GM15510 (cell line): ENCODE data around the gene PLCH2.

ENCODE experiments used
- POLR2A ChIP-seq: IDR thresholded peaks from 3 replicates; pipeline ENCODE4 v1.6.1; 2011; ENCODE audit warnings: borderline replicate concordance; ENCODE audit not compliant: insufficient read length; ENCODE audit errors: extremely low read depth

Gene PLCH2

DNA sequence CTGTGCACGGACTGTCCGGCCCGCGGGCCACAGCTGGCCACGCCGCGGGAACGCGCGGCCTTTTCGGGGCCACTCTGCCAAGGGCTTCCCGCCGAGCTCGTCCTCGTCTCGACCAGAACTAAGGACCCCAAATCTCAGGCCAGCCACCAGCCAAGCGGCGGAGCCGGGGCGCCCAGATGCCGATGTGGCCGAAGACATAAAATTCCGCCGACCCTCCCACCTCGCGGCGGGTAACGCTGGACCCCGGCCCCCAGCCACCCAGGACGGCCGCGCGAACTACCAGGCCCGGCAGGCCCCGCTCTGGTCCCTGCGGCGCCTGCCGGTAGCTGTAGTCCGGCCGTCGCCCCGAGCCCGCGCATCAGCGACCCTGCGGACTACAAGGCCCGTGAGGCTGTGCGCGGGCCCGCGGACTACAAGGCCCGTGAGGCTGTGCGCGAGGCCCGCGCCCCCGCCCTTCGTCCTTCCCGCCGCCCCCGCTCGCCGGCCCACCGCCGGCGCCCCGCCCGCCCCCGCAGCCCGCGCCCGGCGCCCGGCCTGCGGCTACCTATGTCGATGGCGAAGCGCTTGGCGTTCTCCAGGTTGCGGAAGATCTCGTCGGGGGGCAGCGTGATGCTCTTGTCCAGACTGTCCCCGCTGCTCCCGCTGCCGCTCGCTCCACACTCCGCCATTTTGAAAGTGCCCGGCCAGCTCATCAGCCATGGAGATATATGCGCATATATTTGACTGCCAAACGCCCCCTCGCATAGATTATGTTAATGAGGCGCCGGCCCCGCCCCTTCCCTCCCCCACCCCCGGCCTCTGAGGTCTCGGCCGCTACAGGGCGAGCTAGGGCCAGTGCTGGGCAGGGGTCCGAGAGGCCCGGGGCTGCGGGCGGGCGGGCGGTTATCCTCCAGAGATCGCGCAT is 50.1 kb downstream of the PLCH2 start, which contains the start of gene PANK4:
TSS of gene PANK4 (minus strand) at position 677 of the 904 bp plus-strand sequence. CDS start at position 668, 9 bp downstream.
- peak; percentile 81 for TF ChIP-seq POLR2A

DNA sequence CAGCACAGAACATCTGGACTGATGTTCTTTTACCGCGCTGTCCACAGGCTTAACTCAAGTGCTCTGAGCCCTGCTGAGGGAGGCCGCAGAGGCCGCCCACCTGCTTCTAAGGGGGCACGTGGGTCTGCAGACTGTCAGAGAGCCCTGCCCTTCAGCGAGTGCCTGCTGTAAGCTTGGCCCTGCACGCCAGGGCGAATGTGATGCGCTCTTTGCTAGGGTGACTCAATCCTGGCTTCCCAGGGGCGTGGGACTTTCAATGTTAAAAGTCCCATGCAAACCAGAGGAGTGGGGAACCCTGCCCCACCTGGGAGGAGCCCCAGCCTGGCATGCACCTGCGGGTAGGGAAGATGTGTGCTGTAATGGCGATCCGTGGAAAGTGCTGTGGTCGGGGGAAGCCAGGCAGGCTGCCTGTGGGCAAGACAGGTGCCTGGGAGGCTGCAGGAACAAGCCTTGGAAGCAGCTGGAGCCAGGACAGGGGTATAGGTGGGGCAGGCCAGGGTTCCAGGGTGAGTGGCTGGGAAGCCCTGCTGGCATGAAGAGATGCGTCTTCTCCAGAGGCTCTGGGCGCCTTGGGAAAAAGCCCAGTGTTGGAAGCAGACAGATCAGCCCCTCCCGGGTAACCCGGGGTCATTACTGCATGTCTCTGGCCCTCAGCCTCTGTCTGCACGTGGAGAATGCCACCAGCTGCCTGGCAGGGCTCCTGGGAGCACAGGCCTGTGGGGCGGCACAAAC is 50.9 kb downstream of the PLCH2 start:
- no peak for TF ChIP-seq POLR2A

DNA sequence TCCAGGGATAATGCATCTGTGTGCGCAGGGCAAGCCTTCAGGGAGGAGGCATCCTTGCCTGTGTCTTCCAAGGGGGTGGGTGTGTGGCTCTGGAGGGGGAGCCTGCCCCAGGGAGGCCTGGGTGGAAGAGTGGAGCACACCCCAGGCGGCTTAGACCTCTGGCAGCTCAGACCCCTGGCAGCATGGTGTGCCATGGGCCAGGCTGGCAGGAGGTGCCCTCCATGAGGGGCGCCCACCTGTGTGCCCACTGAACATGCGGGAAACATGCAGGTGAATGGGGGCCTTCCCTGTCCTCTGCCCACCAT is 51.4 kb downstream of the PLCH2 start:
- no peak for TF ChIP-seq POLR2A

DNA sequence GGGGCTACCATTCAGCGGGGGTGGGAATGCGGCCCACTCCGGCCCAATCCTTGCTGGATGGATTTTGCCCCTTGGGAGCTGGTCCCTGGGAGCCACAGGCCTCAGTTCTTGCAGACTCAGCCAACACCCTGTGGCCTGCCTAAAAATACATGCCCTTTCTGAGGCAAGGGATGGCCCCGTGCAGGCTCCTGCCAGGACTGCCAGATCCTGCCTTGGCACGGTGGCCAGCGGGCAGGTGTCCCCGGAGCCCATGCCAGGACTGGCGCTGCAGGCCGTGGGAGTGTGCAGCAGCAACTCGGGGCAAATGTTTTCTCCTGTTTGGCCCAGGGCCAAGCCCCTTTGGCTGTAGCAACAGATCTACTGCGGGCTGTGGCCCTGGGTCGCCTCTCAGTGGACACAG is 51.9 kb downstream of the PLCH2 start:
- TF ChIP-seq POLR2A = no peak

DNA sequence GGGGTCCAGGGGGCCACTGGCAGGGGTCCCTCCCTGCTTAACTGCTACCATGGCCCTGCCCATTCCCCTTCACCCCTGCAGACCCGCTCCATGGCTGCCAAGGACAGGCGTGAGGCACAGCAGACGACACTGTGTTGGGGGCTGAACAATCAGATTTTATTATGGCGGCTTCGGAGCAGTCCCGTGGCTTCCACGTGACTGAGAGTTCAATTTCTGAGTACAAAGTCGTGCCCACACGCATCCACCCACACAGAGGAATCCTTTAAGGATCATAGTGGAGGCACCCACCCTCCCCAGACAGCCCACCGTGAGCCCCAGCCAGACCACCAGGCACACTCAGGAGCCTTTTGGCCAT is 52.5 kb downstream of the PLCH2 start:
- no peak for TF ChIP-seq POLR2A

DNA sequence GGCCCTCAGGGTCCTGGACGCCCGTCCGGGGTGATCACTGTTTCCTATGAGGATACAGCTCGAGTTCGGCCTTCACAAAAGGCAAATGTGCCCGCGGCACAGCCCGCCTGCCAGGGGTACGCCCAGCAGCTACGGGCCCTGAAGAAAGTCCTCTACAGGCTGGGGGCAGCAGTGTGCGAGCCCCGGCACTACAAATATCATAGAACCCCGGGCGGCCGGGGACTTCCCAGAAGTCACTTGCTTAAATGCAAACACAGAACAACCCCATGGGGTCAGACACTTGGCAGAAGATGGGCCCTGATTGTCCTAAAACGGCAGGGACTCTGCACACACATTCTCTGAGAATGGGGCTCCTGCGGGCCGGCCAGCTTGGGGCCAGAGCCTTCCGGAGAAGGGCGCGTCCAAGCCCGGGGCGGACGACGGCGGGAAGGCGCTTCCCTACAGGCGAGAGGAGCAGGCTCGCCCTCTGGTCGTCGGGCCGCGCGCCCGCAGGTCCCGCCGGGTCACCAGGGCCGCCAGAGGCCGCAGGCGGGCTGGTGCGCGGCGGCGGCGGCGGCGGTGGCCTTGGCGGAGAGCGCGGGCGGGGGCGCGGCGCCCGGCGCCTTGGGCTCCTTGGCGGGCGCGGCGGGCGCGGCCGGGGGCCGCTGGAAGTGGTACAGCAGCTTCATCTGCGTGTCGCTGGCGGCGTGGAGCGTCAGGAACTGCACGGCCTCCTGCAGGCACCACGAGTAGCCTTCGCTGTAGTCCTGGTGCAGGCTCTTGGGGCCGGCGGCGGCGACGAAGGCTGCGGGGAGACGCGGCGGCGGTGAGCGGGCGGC is 53.1 kb downstream of the PLCH2 start:
- no peak for TF ChIP-seq POLR2A

DNA sequence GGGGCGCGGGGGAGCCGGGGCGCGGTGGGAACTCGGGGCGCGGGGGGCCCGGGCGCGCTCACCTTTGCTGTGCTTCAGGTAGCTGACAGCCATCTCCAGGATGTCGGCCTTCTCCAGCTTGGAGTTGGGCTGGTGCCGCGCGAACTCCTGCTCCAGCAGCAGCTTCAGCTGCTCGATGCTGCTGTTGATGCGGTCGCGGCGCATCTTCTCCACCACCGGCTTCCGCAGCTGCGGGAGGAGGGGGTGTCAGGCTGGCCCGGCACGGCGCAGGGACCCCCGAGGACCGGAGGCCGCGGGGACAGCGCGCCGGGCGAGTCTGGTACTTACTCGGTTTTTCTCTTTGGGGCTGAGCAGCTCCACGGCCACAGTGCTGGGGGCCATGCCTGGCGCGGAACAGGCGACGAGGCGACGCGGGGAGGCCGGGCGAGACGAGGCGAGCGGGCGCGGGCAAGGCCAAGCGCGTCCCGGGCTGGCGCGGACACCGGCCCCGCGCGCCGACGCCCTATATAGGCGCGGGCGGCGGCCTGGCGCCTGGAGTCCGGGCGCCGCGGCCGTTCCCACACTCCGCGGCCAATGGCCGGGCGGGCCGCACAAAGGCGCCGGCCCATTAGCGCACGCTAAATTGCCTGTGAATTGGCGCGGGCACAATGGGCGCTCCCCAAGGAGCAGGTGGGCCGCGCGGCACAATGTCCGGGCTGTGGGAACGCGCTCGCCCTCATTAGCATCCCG is 53.9 kb downstream of the PLCH2 start, which contains the start of gene HES5:
TSS of gene HES5 (minus strand) at position 480 of the 729 bp plus-strand sequence. CDS start at position 381, 99 bp downstream.
- no peak for TF ChIP-seq POLR2A

DNA sequence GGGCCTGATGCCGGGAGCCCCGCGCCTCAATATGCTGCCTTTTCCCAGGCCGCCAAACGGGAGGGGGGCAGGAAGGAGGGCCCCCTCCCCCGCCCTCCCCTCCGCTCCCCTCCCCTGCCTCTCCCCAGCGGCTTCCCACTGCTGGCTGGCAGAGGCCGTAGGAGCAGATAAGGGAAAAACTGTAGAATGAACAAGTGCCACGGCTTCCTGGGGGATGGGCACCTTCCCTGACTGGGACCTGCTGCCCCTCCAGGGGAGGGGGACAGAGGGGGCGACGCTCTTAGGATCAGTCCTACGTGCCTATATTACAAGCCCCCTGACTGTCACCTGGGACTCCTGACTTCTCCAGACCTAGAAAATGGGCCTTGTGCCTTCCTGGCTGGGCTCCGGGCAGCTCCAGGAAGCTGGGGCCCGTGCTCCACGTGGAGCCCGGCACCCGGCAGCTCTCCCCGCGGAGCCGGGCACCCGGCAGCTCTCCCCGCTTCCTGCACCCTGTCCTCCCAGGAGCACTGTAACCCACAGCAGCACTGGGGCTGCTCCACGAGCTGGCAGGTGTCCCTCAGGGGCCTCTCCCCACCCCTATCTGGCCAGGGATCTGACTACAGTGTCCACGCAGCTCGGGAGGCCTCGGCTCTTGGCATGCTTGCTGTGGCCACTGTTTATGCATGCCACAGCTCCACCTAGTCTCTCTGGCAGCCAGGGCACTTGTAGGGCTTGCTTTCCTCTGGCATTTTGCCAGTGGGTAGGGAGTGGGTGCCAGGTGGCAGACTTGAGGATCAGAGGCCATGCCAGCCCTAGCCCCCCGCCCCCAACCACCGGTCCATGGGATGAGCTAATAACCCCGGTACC is 54.6 kb downstream of the PLCH2 start:
- TF ChIP-seq POLR2A = no peak

DNA sequence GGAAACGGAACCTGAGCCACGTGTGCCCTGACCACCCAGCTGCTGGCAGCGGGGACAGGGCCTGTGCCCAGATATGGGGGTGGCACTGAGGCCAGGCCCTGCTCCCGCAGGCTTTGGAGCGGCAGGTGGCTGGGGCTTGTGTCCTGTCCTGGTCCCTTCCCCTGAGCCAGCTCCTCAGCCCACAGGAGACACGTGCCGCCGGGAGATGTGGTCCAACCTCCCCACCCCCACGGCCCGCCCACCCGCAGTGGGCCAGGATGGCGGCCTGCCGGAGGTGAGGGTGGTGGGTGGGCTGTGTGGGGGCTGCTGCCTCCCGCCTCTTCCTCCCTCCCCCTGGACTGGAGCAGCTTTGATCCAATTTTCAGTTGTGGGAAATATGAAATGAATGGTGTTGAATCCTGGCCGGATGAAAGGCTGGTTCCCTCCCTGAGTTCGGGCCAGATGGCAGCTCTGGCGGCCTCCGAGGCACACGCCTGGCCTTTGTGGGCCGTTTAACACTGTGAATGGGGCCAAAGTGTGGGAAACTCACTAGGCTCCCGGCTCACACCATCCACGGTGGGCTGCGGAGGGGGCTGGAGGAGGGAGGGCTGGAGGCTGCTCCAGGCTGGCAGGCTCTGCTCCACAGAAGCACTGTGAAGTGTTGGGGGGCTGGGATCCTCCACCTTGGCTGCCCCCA is 56.5 kb downstream of the PLCH2 start:
- no peak for TF ChIP-seq POLR2A

DNA sequence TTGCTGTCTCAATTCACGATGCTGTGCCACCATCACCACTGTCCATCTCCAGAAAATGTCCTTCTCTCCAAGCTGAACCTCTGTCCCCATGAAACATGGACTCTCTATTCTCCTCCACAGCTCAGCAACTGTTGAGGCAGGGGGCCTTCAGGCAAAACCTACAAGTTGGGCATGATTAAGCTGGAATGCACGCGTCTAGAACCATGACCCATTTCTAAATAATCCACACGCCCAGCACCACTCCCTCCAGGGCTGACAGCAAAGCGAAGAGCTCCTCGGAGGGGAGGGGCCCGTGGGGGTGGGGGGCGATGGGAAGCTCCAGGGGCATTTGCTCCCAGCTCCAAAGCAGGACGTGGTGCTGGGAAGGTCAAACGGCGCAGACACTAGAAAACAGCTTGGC is 57.3 kb downstream of the PLCH2 start:
- no peak for TF ChIP-seq POLR2A

DNA sequence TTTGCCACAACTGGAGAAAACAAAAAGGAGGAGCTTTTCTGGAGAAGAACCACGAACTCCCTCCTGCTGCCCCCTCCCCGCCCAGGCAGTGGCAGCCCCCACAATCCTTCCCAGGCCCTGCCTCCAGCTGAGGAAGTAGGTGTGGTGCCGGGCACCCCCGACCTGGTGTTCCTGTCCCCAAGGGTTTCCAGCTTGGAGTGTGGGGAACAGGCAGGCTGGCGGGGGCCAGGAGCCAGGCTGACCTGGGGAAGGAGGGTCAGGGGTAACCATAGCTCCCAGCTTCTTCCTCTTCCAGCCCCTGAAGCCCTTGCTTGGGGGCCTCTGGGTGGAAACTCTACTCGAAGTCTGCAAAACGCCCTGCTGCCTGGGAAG is 58.2 kb downstream of the PLCH2 start:
- TF ChIP-seq POLR2A = no peak

DNA sequence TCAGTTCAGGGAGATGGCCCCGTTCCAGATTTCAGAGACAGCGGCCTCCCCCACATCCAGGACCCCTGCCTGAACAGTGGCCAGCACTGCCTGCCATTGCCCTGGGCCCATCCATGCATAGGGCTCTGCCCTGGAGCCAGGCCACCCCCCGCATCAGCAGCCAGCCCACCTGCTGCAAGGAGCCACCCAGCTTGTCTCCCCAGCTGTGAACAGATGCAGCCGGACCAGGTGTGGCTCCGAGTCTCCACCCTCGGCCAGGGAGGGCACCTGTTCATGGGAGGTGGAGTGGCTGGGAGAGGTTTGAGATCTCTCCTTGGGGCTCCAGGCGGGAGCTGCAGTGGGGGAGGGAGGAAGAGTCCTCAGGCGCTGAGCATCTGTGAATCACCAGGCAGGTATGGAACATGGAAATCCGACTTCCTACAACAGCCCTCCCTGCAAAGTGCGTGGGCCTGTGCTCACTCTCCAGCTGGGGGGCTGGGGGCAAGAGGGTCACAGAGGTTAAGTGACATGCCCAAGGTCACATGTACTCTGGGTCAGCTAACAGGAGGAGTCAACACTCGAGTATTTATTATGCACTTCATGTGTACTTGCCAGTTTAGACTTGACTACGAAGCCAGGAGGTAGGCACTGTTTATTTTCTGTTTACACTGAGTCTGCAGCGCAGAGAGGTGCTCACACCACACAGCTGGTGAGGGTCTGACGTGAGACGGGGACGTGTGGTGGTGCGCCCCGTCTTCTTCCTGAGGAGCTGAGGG is 58.8 kb downstream of the PLCH2 start:
- TF ChIP-seq POLR2A = no peak

DNA sequence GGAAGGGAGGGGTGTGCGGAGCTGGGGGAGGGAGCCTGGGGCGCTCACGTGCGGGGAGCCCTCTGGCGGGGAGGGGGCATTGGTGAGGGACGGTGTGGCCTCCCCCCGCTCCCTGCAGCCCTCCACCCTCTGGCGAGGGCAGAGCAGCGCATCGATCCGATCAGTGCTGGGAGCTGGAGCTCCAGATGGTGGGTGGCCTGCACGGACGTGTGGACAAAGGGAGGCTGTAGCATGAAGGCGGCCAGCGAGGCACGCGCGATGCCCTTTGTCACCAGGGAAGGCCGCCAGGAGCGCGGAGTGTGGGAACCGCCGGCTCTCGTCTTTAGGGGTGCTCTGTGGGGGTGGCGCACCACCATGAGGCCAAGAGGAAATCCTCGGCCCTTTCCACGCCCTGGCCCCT is 59.4 kb downstream of the PLCH2 start:
- no peak for TF ChIP-seq POLR2A

DNA sequence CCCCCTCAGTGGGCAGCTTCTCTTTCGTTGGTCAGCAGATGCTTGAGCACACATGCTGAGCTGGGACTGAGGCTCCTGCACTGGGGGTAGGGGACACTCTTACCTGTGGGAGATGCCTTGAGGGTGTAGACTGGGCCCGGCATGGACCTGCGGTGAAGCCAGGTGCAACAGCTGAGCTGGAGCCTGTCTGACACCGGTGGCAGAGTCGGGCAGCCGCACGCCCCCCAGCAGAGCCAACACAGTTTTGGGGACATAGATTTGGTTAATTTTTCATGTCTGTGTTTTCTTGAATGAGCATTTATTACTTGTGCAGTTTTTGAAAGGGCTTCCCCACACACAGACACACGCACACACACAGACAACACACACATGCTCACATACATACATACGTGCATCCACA is 59.9 kb downstream of the PLCH2 start:
- no peak for TF ChIP-seq POLR2A
